ENCODE data around the gene AXL.

DNA sequence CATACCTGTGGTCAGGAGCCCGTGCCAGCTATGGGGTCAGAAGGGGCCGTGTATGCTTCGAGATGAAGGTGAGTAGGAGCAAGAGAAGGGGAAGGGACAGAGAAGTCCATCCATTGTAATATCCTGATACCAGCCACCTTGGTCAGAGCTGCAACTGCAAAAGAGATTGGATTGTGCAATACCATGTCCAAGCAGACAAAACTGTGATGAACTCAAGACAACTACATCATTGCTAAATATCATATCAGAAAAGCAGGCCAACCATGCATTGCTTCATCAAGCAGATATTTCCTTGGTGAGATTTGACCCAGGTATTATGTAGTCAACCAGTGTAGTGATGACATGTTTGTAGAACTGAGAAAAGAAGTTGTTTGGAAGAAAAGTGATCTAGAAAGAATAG is 57.2 kb downstream of the AXL start:
- no peak for TF ChIP-seq ZFP30 (CRISPR knock-in tag; IDR thresholded peaks at IDR 0.05)
- TF ChIP-seq TSHZ2 (CRISPR knock-in tag; IDR thresholded peaks at IDR 0.05), result no peak
- TF ChIP-seq ZNF8 (CRISPR knock-in tag; IDR thresholded peaks at IDR 0.05), result no peak
- no peak for TF ChIP-seq ZFP3 (CRISPR knock-in tag; IDR thresholded peaks at IDR 0.05)
- no peak for TF ChIP-seq PATZ1 (CRISPR knock-in tag; IDR thresholded peaks at IDR 0.05; ENCODE audit: borderline replicate concordance)
- TF ChIP-seq, protein P1, sequence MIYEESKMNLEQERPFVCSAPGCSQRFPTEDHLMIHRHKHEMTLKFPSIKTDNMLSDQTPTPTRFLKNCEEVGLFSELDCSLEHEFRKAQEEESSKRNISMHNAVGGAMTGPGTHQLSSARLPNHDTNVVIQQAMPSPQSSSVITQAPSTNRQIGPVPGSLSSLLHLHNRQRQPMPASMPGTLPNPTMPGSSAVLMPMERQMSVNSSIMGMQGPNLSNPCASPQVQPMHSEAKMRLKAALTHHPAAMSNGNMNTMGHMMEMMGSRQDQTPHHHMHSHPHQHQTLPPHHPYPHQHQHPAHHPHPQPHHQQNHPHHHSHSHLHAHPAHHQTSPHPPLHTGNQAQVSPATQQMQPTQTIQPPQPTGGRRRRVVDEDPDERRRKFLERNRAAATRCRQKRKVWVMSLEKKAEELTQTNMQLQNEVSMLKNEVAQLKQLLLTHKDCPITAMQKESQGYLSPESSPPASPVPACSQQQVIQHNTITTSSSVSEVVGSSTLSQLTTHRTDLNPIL (CRISPR knock-in tag; IDR thresholded peaks at IDR 0.05; ENCODE audit: low read depth), result no peak
- TF ChIP-seq ZNF565 (CRISPR knock-in tag; conservative IDR thresholded peaks at IDR 0.05; ENCODE audit: low read depth), result no peak
